Naive B cell (primary cell): ENCODE data around the gene SHANK3. TPM values are rescaled to one million over a fixed set of nuclear protein-coding genes. Genes with fewer than 3 reads are reported as not detected.

Experiments used
- ATAC-seq, 2 donors: fragments of 150-1000 bp; cut with Tn5 transposase; 2 replicates each; pipeline ENCODE4 v1.10.0; 2021; ENCODE audit warnings: low read depth in 2 of 2, mild to moderate bottlenecking in 2 of 2, moderate library complexity in 2 of 2
- DNase-seq: peaks from one replicate; pipeline ENCODE4 v3.0.0; 2022
- H3K27ac Mint-ChIP-seq, 6 donors: one replicate each; pipeline ENCODE4 v1.8.0; 2020 to 2022; ENCODE audit warnings: mild to moderate bottlenecking in 6 of 6, mixed read lengths in 6 of 6, moderate library complexity in 5 of 6, inconsistent platforms in 2 of 6
- H3K27me3 Mint-ChIP-seq, 3 donors: one replicate each; pipeline ENCODE4 v1.8.0; 2021 to 2022; ENCODE audit warnings: mixed read lengths in 3 of 3, mild to moderate bottlenecking in 1 of 3
- H3K36me3 Mint-ChIP-seq, 2 donors: one replicate each; pipeline ENCODE4 v1.8.0; 2020 to 2022; ENCODE audit warnings: mixed read lengths in 2 of 2, inconsistent platforms in 1 of 2, mild to moderate bottlenecking in 1 of 2
- H3K4me1 Mint-ChIP-seq, 3 donors: one replicate each; pipeline ENCODE4 v1.8.0; 2020 to 2022; ENCODE audit warnings: mixed read lengths in 3 of 3, inconsistent platforms in 1 of 3, mild to moderate bottlenecking in 1 of 3, moderate library complexity in 1 of 3
- H3K4me3 Mint-ChIP-seq, 8 donors: one replicate each; pipeline ENCODE4 v1.8.0; 2020 to 2022; ENCODE audit warnings: mild to moderate bottlenecking in 8 of 8, mixed read lengths in 8 of 8, moderate library complexity in 8 of 8, inconsistent platforms in 2 of 8
- H3K9me3 Mint-ChIP-seq, 7 donors: one replicate each; pipeline ENCODE4 v1.8.0; 2020 to 2022; ENCODE audit warnings: mixed read lengths in 7 of 7, mild to moderate bottlenecking in 5 of 7, inconsistent platforms in 2 of 7, moderate library complexity in 1 of 7
- polyA plus RNA-seq, 6 donors: library from polyadenylated mRNA; unstranded; fragments of 300-500 nt; fragmentation: Illumina TruSeq; gene quantifications; one replicate each; pipeline ENCODE4 v1.2.3, GENCODE V29; 2021; ENCODE audit warnings: low read depth in 6 of 6

SHANK3 gene
- polyA plus RNA-seq, 6 donors from 2014 or later: not detected

DNA sequence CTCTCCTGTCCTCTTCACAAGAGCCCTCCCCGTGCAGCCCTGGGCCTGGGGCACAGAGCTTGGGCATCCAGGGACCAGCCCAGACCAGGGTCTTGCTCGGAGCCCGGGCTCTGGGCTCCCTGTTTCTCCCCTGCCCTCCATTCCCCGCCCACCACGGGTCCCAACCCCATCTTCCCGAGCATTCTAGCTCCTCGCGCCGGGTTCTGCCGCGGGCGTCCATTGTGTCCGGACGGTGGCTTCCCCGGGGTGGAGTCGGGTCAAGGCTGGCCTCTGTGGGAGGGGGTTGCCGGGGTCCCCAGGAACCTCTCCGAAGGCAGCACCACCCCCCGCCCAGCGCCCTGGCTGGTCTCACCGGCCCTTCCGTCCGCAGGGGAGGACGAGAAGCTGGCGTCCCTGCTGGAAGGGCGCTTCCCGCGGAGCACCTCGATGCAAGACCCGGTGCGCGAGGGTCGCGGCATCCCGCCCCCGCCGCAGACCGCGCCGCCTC, 47.2 kb downstream of the SHANK3 start:
- Mint-ChIP-seq H3K27ac (no peak overlapping the region), H3K9me3 (peaks cover 0 to 3% (median 0%) of the 10 kb centered on the region in 7 donors)
- no peak for ATAC-seq

DNA sequence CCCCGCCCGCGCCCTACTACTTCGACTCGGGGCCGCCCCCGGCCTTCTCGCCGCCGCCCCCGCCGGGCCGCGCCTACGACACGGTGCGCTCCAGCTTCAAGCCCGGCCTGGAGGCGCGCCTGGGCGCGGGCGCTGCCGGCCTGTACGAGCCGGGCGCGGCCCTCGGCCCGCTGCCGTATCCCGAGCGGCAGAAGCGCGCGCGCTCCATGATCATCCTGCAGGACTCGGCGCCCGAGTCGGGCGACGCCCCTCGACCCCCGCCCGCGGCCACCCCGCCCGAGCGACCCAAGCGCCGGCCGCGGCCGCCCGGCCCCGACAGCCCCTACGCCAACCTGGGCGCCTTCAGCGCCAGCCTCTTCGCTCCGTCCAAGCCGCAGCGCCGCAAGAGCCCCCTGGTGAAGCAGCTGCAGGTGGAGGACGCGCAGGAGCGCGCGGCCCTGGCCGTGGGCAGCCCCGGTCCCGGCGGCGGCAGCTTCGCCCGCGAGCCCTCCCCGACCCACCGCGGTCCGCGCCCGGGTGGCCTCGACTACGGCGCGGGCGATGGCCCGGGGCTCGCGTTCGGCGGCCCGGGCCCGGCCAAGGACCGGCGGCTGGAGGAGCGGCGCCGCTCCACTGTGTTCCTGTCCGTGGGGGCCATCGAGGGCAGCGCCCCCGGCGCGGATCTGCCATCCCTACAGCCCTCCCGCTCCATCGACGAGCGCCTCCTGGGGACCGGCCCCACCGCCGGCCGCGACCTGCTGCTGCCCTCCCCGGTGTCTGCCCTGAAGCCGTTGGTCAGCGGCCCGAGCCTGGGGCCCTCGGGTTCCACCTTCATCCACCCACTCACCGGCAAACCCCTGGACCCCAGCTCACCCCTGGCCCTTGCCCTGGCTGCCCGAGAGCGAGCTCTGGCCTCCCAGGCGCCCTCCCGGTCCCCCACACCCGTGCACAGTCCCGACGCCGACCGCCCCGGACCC, 48.0 kb downstream of the SHANK3 start:
- no peak overlapping the region for H3K4me3 Mint-ChIP-seq

More for the DNA sequence above, 47.2 kb downstream of the SHANK3 start:
- H3K36me3 Mint-ChIP-seq: no peaks in the 10 kb centered on the region
- no peak overlapping the region for H3K4me3 Mint-ChIP-seq
- DNase-seq: no peak
- H3K4me1 Mint-ChIP-seq: peaks cover 11 to 19% (median 13%) of the 10 kb centered on the region in 3 donors
- H3K27me3 Mint-ChIP-seq: peaks cover 0 to 11% (median 9%) of the 10 kb centered on the region in 3 donors

DNA sequence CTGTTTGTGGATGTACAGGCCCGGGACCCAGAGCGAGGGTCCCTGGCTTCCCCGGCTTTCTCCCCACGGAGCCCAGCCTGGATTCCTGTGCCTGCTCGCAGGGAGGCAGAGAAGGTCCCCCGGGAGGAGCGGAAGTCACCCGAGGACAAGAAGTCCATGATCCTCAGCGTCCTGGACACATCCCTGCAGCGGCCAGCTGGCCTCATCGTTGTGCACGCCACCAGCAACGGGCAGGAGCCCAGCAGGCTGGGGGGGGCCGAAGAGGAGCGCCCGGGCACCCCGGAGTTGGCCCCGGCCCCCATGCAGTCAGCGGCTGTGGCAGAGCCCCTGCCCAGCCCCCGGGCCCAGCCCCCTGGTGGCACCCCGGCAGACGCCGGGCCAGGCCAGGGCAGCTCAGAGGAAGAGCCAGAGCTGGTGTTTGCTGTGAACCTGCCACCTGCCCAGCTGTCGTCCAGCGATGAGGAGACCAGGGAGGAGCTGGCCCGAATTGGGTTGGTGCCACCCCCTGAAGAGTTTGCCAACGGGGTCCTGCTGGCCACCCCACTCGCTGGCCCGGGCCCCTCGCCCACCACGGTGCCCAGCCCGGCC, 48.7 kb downstream of the SHANK3 start:
- no peaks in the 10 kb centered on the region for H3K36me3 Mint-ChIP-seq
- H3K9me3 Mint-ChIP-seq: peaks cover 0 to 3% (median 0%) of the 10 kb centered on the region in 7 donors
- peaks cover 11 to 19% (median 13%) of the 10 kb centered on the region in 3 donors for H3K4me1 Mint-ChIP-seq
- no peak overlapping the region for H3K4me3 Mint-ChIP-seq
- ATAC-seq (no peak), DNase-seq (no peak)
- no peak overlapping the region for H3K27ac Mint-ChIP-seq
- peaks cover 0 to 9% (median 7%) of the 10 kb centered on the region in 3 donors for H3K27me3 Mint-ChIP-seq

More for the DNA sequence above, 48.0 kb downstream of the SHANK3 start:
- H3K9me3 Mint-ChIP-seq: peaks cover 0 to 3% (median 0%) of the 10 kb centered on the region in 7 donors
- H3K27ac Mint-ChIP-seq: no peak overlapping the region
- H3K27me3 Mint-ChIP-seq: peaks cover 0 to 11% (median 9%) of the 10 kb centered on the region in 3 donors
- peaks cover 11 to 19% (median 13%) of the 10 kb centered on the region in 3 donors for H3K4me1 Mint-ChIP-seq
- DNase-seq (no peak), ATAC-seq (no peak)
- no peaks in the 10 kb centered on the region for H3K36me3 Mint-ChIP-seq

DNA sequence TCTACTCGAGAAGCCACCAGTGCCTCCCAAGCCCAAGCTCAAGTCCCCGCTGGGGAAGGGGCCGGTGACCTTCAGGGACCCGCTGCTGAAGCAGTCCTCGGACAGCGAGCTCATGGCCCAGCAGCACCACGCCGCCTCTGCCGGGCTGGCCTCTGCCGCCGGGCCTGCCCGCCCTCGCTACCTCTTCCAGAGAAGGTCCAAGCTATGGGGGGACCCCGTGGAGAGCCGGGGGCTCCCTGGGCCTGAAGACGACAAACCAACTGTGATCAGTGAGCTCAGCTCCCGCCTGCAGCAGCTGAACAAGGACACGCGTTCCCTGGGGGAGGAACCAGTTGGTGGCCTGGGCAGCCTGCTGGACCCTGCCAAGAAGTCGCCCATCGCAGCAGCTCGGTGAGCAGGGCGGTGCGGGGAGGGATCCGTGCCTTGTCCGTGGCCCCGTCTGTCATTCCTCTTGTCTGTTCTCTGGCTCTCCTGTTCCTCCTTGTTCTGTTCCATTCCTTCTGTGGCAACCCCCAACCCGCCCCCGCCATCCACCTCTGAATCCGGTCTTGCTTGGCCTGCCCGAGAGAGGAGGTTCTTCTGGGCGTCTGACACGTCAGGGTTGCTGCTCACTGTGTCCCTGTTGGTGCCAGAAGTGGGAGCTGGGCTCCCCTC, 49.6 kb downstream of the SHANK3 start:
- ATAC-seq (no peak), DNase-seq (no peak)
- H3K27ac Mint-ChIP-seq: no peak overlapping the region
- H3K4me3 Mint-ChIP-seq: no peak overlapping the region
- no peaks in the 10 kb centered on the region for H3K36me3 Mint-ChIP-seq
- H3K27me3 Mint-ChIP-seq: peaks cover 0 to 9% (median 0%) of the 10 kb centered on the region in 3 donors
- peaks cover 11 to 19% (median 13%) of the 10 kb centered on the region in 3 donors for H3K4me1 Mint-ChIP-seq
- H3K9me3 Mint-ChIP-seq: peaks cover 0 to 3% (median 0%) of the 10 kb centered on the region in 7 donors

Other genes with a start within 250 kb of the SHANK3 start
- gene SBF1, start 197.8 kb upstream of the SHANK3 start, polyA plus RNA-seq: 10 to 100 TPM in 4 of 6 donors, 1 to 10 TPM in 2; 6.9 to 26.6 (median 11.4) TPM
- under 1 TPM in 3 of 6 donors, not detected in 3; 0.08 to 0.86 (median 0.20) TPM for gene ADM2, start 191.3 kb upstream of the SHANK3 start, polyA plus RNA-seq
- not detected for gene MIOX, start 186.0 kb upstream of the SHANK3 start, polyA plus RNA-seq
- gene LMF2, start 165.1 kb upstream of the SHANK3 start, polyA plus RNA-seq: 10 to 100 TPM in 3 of 6 donors, 1 to 10 TPM in 3; 6.4 to 20.9 (median 10.1) TPM
- 10 to 100 TPM; 33.9 to 43.3 (median 37.6) TPM for gene NCAPH2, start 164.6 kb upstream of the SHANK3 start, polyA plus RNA-seq
- 10 to 100 TPM in 3 of 6 donors, 1 to 10 TPM in 3; 2.0 to 13.9 (median 8.1) TPM for gene SCO2, start 147.2 kb upstream of the SHANK3 start, polyA plus RNA-seq
- gene TYMP, start 142.8 kb upstream of the SHANK3 start, polyA plus RNA-seq: 10 to 100 TPM; 10.5 to 41.3 (median 18.0) TPM
- gene KLHDC7B, start 126.9 kb upstream of the SHANK3 start, polyA plus RNA-seq: 1 to 10 TPM; 1.5 to 5.8 (median 4.4) TPM
- gene SYCE3, start 109.9 kb upstream of the SHANK3 start, polyA plus RNA-seq: not detected
- gene CPT1B, start 94.4 kb upstream of the SHANK3 start, polyA plus RNA-seq: 1 to 10 TPM in 2 of 6 donors, under 1 TPM in 3, not detected in 1; 0.09 to 1.4 (median 1.00) TPM
- gene CHKB, start 90.0 kb upstream of the SHANK3 start, polyA plus RNA-seq: 10 to 100 TPM; 36.2 to 50.8 (median 42.0) TPM
- under 1 TPM in 1 of 6 donors, not detected in 5; 0.04 TPM for gene MAPK8IP2, start 72.0 kb upstream of the SHANK3 start, polyA plus RNA-seq
- gene ARSA, start 44.7 kb upstream of the SHANK3 start, polyA plus RNA-seq: 10 to 100 TPM in 2 of 6 donors, 1 to 10 TPM in 4; 7.5 to 12.5 (median 8.8) TPM
- gene ACR, start 65.4 kb downstream of the SHANK3 start, polyA plus RNA-seq: not detected
- gene RABL2B, start 110.8 kb downstream of the SHANK3 start, polyA plus RNA-seq: 10 to 100 TPM; 22.2 to 30.9 (median 26.8) TPM